Lung microvascular endothelial cell (primary cell): ENCODE data around the gene SUB1. TPM values are rescaled to one million over a fixed set of nuclear protein-coding genes. Genes with fewer than 3 reads are reported as not detected.

ENCODE experiments used
- DNase-seq, 2 donors: peaks; one replicate each; pipeline versions ENCODE4 v3.0.0 to v3.0.0-alpha.2; 2010; ENCODE audit warnings: low read depth in 2 of 2
- total RNA-seq: library from RNA; depleted of rRNA; stranded (reverse); fragments of >200 nt; gene quantifications from 2 replicates; pipeline ENCODE4 v1.2.1, GENCODE V29; 2014

The SUB1 gene
- total RNA-seq, 1 donor from 2014 or later, result 62.7 TPM

- DNase-seq, result no peak
These were observed 57.1 kb downstream of the SUB1 start for GRCh38 chr5:32642276-32643002.

- no peak for DNase-seq
These were observed 59.9 kb downstream of the SUB1 start for GRCh38 chr5:32645246-32645645.

- DNase-seq, result no peak
These were observed 61.0 kb downstream of the SUB1 start for GRCh38 chr5:32646061-32646969.

DNA sequence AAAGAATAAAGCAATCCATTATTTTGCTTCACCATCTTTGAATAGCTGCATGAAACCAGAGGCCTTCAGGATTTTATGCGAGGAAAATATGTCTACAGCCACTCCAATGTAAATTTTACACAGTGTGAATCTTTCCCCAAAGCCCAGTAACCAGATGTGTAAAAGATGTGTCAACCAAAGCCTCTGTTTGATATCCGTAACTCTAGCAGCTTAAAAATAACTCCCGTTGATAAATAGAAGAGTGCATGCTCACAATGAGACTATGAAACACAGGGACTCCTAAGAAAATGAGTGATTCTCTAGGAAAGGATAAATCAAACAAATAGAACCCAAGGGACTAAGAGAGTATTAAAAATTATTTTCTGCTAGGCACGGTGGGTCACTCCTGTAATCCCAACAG lies 65.7 kb downstream of the SUB1 start:
- no peak for DNase-seq

DNA sequence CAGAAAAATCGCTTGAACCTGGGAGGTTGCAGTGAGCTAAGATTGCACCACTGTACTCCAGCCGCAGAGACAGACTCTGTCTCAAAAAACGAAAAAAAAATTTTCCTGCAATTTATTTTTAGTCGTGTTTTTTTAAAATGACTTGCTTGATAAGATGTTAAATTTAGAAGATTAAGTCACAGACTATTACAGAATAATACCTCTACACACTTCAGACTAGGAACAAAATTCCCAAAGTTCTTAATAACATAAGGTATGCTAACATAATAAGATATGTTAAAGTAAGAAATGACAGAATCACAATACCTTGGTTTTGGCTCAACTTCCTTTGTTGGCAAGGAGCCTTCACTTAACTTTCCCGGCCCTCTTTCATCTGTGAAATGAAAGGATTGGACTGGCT lies 66.3 kb downstream of the SUB1 start:
- no peak for DNase-seq

Other genes with a start within 250 kb of the SUB1 start
- gene ZFR, start 140.8 kb upstream of the SUB1 start, total RNA-seq, result 36.8 and 63.1 TPM in 2 replicates
- gene NPR3, start 125.8 kb downstream of the SUB1 start, total RNA-seq, result under 0.01 and 0.22 TPM in 2 replicates